ENCODE measurements around the gene MORC4.

- TF ChIP-seq CTCF (IDR thresholded peaks at IDR 0.05 in 4 of 5, conservative IDR thresholded peaks at IDR 0.05 in 1 of 5) (no peak), POLR2A (IDR thresholded peaks at IDR 0.05) (no peak)
These were observed 97.3 kb downstream of the MORC4 start for GRCh38 chrX:106902684-106903083.
